ENCODE data around the gene CHST11.

The CHST11 gene

DNA sequence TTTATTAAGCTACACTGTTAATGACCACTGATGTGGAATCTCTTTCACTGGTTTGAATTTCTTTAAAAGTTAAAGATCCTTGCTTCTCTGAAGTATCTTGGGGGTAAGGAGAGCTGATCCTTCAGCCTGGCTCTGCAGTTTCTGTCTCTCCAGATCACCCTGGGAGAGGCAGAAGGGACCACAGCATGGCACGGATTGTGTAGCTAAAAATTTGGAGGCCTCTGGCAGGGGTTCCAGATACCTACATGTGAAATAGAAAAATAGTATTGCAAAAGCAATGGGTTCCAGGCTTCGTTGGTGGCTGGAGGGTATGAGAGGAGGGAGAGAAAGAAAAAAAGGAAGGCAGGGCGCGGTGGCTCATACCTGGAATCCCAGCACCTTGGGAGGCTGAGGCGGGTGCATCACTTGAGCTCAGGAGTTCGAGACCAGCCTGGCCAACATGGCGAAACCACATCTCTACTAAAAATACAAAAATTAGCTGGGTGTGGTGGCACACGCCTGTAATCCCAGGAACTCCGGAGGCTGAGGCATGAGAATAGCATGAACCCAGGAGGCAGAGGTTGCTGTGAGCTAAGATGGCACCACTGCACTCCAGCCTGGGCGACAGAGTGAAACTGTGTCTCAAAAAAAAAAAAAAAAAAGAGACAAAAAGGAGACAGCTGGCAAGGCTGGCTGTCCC lies 3.4 kb downstream of the CHST11 start:
- no peak for DNase-seq (ENCODE audit: low read depth)

DNA sequence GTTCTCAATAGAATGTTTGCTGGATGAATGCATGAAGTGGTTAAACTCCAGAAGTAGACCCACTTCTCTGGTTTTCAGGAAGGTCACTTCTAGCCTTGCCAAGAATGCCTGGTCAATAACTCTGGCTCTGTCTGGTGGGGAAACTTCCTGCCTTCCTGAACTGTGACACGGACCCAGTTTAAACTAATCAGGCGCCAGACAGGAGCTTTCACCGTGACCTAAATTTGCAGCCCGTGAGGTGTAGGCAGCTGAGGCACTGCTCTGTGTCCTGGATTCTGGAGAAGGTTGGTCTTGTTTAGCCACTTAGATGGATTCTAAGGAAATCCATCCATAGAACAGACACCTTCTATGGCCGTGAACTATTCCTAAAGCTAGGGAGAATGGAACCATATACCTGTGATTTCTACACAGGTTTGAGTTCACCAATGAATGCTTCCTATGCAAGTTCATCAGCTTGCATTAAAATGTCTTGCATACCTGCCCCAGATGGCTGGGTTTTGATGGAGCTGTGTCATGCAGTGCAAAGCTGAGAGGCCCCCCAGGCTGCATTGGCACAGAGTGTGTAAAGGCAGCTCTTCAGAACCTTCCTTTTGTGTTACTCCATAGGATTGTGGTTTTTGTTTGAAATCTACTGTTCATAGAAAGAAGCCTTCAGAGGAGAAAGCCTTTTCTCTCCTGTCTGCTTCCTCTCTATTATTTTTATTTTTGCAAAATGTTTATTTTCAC lies 4.4 kb downstream of the CHST11 start:
- DNase-seq (ENCODE audit: low read depth): no peak

DNA sequence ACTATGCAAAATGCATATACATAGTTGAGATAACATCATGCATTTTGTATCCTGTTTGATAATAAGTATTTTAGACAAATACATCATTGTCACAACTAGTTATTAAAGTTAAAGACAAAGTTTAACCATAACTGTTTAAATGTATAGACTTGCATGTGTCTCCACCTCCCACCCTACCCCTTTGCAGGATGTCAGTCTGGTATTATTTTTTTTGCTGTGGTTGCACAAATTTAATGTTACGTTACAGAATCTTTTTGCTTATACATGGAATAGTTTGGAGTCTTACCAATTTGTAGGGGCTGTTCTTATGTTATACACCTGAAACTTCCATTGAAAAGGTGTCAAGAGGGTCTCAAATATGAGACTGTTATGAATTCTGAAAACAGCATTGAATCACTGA lies 5.6 kb downstream of the CHST11 start:
- no peak for DNase-seq (ENCODE audit: low read depth)

DNA sequence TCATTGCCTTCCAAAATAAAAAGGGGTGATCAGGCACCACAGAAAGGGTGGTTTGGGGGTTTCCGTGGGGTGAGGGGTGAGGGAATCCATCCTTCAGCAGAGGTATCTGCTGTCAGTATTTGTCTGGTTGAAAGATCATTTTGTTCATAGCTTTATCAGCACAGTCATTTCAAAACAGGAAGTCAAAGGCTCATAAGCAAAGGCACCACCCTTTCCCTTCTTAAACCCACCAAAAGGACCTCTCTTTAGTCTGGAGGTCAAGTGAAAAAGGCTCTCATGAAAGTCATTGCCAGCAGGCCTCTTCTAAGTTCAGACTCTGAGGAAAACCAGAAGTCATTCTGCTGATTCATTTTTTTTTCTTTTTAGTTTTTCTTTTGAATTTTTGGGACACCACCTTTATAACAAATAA lies 6.2 kb downstream of the CHST11 start:
- DNase-seq (ENCODE audit: low read depth): no peak

- DNase-seq (ENCODE audit: low read depth): no peak
Measured at GRCh38 chr12:104463368-104463767, 6.6 kb downstream of the CHST11 start.

- no peak for DNase-seq (ENCODE audit: low read depth)
Measured at GRCh38 chr12:104464899-104465298, 8.2 kb downstream of the CHST11 start.

GRCh38 chr12:104466709-104467345 lies 10.1 kb downstream of the CHST11 start:
- no peak for DNase-seq (ENCODE audit: low read depth)

- DNase-seq (ENCODE audit: low read depth): no peak
Measured at GRCh38 chr12:104467346-104467837, 10.6 kb downstream of the CHST11 start.

- no peak for DNase-seq (ENCODE audit: low read depth)
Measured at GRCh38 chr12:104468371-104468770, 11.6 kb downstream of the CHST11 start.

DNA sequence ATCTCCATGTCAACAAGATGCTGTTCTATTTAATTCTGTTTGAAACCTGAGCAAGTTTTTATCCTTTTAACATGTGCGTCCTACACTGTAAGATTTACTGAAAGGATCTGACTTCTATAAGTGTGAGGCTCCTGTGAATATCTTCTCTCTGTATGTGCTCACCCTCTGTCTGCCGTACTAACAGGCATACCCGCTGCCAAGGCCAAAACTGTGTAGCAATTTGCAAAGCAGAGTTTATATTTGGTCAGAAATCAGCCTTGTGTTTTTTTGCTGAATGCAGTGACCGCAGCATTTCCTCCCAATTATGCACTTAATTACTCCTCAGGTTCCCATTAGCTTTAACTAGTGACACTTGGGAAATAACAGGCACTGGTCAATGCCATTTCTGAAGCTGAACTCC lies 12.3 kb downstream of the CHST11 start:
- no peak for DNase-seq (ENCODE audit: low read depth)

- no peak for DNase-seq (ENCODE audit: low read depth)
Measured at GRCh38 chr12:104469523-104469922, 12.8 kb downstream of the CHST11 start.

DNA sequence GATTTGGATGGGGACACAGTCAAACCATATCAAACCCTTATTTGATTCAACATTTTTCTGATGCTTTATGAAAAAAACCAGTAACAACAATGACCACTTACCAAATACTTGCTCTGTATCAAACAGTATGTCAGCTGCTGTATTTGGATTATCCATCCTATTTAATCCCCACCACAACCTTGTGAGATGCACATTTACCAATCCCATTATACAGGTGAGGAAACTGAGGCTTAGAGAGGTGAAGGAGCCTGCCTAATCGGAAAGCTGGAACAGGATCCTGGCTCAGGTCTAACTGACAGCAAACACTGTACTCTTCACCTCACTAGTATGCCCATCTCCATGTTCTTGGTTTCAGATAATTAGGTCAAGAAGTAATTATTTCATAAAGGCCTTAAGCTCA lies 13.8 kb downstream of the CHST11 start:
- no peak for DNase-seq (ENCODE audit: low read depth)

GRCh38 chr12:104471336-104471735 lies 14.6 kb downstream of the CHST11 start:
- no peak for DNase-seq (ENCODE audit: low read depth)

GRCh38 chr12:104472748-104473147 lies 16.0 kb downstream of the CHST11 start:
- DNase-seq (ENCODE audit: low read depth): no peak

DNA sequence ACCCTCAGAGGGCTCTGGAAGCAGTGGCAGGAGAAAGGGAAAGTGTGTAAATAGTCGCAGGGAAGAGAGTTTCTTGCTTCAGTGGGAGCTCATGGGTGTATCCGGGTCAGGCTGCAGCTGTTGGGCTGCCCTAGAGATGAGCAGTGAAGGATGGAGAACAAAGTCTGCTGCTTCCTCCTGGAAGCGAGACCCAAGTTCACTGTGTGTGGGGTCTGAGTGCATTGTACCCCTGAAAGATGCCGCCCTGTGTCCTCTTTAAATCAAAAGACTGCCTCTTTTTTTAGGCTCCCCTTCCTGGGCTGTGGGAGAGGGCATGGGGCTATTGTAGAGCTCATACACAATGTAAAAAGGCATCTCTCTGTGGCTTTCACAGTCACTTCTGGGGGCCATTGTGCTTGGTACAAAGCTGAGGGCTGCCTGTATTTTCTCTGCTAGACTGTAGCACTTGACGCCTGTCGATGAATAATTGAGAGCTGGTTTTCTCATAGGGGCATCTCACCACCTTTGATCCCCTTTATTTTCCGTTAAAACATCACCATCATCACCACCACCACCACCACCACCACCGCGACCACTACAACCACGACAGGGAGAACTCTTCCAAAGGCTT lies 16.7 kb downstream of the CHST11 start:
- DNase-seq (ENCODE audit: low read depth): no peak

DNA sequence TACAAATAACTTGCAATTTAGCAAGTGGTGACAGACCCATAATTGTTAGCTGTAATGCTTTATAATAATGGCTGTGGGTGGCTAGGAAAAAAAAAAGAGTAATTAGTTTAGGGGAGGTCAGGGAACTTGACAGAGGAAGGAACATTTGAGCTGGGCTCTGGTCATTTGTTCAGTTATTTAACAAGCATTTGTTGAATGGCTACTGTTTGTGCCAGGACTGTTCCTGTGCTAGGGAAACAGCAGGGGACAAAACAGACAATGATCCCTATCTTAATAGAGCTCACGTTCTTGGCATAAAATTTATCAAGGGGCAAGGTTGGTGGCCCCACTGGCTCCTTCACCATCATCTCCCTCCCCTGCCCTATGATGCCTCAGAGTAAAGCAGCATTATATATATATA lies 18.5 kb downstream of the CHST11 start:
- DNase-seq (ENCODE audit: low read depth): no peak

DNA sequence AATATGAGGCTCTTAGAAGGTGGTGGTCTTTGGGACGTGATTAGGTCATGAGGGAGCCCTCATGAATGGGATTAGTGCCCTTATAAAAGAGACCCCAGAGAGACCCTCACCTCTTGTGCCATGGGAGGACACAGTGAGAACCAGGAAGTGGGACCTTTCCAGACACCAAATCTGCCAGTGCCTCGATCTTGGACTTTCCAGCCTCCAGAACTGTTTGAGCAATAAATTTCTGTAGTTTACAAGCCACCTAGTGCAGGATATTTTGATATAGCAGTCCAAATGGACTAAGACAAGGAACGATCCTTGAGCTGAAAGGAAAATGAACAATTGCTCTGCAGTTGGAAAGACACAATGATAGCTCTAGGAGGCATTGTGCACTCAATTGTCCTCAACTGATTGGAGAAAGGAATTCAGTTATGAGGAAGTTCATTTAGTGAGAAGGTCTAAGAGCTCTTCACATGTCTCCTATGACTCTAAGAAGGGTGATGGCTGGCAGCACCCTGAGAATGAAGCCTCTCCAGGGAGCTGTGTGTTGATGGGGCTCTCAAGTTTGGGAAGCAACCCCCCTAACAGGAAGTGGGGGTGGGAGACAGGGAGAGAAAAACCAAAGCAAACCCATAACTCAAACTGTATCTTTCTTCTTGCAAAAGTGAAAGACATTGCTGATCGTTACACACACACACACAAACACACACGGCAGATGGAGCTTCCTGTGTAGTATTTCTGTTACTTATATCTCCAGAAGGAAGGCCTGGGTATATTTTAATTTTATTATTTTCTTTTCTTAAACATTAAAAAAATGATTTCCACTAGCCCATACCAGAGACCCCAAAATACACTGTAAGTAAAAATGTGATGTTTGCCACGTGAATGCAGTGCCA lies 21.0 kb downstream of the CHST11 start:
- DNase-seq (ENCODE audit: low read depth): no peak

DNA sequence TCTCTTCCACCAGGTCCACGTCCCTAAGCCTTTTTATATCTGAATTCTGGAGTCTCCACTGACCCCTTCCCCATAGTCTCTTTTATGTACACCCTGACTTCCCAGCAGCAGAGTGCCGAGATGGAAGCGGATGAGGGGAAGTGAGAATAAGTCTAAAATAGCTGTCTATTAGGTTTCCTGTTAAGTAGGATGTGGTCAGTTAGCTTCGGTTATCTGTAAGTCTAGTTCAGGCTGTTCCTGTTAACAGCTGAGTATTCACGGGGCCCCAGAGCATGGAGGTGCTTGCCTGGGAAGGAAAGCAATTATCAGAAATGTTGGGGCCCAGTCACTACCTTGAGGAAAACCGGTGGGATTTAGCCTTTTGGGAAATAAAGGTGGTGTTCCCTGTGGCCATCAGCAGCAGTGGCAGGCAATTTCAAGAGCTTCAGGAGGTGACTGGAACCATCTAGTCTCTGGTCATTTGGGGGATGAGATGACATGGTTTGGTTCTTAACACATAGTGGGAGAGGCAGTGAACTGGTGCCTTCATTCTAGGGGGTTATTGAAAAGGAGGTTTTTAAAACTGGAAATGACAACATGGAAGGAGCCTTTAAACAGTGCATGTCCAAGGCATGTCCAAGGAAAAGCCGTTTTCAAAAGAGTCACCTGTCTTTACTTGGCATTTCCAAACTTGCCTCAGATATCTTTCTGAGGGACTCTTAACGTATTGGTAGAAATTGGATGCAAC lies 21.8 kb downstream of the CHST11 start:
- no peak for DNase-seq (ENCODE audit: low read depth)

- DNase-seq (ENCODE audit: low read depth): no peak
Measured at GRCh38 chr12:104479123-104479662, 22.4 kb downstream of the CHST11 start.

DNA sequence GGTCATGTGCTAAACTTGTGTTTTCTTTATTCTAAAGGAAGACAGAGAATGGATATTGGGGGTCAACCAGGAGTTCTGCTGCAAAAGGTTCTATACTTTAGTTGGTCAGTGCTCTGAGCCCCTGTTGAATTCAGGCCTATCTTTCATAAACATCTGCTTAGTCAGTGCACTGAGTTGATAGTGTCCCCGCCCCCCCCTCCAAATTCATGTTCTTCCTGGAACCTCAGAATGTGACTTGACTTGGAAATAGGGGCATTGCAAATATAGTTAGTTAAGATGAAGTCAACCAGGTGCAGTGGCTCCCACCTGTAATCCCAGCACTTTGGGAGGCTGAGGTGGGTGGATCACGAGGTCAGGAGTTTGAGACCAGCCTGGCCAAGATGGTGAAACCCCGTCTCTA lies 23.3 kb downstream of the CHST11 start:
- no peak for DNase-seq (ENCODE audit: low read depth)

Measured in activated T-helper 9 cell treated with anti-CD3 and anti-CD28 coated beads, Interleukin-2, amount 50 U/mL, for 16 hours (primary cell).